Stimulated activated CD8-positive, alpha-beta memory T cell treated with anti-CD3 and anti-CD28 coated beads, Interleukin-15, amount 100 ng/mL, for 4 hours (primary cell): ENCODE measurements around the gene RSF1.

Source experiments
- DNase-seq, 2 donors: peaks; one replicate each; pipeline ENCODE4 v3.0.0-alpha.2; 2020; ENCODE audit warnings: low read depth in 2 of 2

The RSF1 gene

DNA sequence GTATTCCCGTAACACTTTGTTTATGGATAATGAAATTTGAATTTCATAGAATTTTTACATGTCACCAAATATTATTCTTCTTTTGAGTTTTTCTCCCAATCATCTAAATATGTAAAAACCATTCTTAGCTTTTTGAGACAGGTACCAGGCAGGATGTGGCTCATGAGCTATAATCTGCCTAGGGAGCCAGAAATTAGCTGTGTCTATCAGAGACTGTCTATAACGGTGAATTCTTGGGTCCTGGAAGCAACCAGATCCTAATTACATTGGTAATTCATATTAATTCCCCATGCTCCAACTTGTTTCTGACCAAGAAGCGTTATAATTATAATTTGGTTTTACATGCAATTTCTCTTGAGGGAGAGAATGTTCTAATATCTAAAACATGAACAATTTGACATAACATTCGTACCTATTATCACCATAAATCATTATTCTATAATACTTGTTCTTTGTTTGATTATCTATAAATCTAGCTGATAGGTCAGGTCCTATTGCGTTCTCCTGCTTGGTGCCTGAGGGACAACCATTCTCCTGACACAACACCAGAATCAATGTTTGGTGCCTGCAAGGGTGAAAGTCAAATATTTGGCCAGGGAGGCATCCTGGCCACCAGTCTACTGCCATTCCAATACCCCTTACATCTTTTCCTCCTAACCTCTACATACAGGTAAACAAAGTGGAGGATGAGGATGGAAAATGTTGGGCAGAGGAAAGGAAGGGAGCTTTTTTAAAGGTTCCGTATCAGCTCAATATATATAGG, 69.9 kb downstream of the RSF1 start:
- DNase-seq = no peak

DNA sequence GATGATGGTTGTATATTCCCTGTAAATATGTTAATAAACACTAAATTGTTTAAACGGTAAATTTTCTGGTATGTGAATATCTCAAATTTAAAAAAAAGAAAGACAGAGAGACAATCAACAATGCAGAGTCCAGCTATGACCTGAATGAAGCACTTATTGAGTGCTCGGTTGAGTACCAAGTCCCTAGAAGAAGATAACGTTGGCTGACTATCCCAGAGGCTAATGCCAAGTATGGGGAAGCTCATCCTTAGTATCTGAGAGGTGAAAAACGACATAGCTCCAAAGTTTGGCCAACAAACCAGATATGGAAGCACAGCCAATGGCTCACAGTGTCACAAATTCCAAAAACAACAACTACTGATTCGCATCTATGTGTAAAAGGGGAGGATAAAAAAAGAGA, 71.3 kb downstream of the RSF1 start:
- no peak for DNase-seq

DNA sequence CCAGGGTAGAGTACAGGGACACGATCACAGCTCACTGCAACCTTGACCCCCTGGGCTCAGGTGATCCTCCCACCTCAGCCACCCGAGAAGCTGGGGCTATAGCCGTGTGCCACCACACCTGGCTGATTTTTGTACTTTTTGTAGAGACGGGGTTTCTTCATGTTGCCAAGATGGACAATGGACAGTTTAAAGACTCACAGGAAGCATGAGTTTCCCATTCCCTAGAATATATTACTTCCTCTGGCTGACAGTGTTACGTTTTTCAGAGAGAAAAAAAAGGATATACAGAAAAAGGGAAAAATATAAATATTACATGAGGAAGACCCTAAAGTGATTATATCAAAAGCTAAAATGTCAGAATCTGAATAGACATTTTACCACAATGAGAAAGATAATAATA, 72.3 kb downstream of the RSF1 start:
- no peak for DNase-seq

DNA sequence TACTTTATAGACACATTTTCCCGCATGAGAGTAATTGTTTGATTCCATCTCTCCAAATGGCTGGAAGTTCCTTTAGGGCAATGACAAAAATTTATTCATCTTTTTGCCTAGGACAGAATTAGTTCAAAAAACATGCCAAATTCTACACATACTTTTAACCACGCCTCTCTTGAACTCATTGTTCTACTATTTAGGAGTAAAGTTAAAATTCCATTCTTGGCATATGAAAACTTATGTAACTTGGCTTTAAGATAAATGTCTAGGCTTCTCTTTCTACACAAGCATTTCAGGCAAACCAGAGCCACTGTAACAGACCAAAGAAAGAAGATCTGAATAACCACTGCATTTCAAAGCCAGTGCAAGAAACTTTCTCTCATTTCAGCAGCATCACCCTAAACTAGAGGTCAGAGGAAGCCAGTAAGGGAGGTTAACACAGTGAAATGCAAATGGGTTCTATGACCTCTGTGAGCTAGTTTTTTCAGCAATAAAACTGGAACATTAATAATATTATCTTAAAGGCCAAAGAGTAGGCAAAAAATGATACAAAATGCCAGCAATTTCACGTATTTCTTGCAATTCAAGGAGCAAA, 73.0 kb downstream of the RSF1 start:
- DNase-seq = no peak

DNA sequence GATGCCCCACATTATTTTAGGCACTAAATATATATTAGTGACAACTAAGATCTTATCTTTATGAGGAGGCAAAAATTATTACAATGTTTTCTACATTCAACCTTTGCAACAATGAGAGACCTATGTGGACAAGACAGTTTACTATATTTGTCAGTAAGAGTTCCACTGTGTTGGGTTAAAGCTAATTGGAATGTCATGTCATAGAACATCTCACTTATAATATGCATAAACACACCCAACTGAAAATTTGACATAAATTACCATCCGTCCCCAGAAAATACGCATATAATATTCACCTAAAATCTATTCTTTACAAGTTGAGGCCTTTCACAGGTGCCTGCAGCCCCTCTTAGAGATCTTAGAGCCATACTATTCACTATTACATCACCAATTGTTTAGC, 84.0 kb downstream of the RSF1 start:
- no peak for DNase-seq

DNA sequence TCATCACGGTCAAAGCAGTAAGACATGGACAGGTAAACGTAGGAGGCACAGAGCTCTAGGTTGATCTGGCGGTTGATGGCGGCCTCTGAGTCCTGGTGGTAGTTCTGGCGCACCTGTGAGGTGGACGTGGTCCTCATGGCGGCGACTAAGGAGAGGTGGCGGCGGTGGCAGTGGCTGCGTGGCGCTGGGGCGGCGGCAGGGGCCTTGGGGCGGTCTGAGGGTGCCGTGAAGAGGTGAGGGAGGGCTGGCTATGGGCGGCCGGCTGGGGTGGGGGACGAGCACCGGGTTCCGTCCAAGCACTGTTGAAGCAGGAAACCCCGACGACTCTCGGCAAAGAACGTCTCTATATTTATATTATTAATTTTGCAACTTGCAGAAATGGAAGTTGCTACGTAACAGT, 85.6 kb downstream of the RSF1 start:
- DNase-seq = no peak

DNA sequence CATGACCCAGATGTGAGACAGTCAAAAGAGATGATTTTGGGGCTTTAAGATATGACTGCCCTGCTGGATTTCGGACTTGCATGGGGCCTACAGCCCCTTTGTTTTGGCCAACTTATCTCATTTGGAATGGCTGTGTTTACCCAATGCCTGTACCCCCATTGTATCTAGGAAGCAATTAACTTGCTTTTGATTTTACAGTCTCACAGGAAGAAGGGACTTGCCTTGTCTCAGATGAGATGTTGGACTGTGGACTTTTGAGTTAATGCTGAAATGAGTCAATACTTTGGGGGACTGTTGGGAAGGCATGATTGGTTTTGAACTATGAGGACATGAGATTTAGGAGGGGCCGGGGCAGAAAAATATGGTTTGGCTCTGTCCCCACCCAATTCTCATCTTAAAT, 88.4 kb downstream of the RSF1 start:
- no peak for DNase-seq

DNA sequence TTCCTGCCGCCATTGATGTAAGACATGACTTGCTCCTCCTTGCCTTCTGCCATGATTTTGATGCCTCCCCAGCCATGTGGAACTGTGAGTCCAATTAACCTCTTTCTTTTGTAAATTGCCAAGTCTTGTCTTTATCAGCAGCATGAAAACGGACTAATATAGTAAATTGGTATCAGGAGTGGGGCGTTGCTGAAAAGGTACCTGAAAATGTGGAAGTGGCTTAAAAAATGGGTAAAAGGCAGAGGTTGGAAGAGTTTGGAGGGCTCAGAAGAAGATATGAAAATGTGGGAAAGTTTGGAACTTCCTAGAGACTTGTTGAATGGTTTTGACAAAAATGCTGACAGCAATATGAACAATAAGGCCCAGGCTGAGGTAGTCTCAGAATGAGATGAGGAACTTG, 89.7 kb downstream of the RSF1 start:
- DNase-seq = no peak

DNA sequence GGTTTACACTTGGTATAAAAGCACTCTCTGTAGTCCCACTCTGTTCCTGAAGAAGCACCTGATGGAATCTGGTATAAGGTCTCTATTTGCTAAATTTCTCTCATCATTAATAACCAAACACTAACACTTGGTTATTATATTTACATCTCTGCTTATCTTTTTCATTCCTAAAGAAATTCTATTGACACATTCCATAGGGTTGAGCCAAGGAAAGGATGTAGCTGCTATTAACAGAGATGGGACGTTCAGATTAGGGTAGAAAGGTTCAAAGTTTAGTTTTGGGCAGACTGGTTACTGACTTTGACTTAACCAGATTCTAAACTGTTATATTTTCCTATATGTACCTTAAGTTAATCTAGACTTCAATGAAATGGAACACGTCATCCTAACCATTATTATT, 91.5 kb downstream of the RSF1 start:
- DNase-seq = no peak

DNA sequence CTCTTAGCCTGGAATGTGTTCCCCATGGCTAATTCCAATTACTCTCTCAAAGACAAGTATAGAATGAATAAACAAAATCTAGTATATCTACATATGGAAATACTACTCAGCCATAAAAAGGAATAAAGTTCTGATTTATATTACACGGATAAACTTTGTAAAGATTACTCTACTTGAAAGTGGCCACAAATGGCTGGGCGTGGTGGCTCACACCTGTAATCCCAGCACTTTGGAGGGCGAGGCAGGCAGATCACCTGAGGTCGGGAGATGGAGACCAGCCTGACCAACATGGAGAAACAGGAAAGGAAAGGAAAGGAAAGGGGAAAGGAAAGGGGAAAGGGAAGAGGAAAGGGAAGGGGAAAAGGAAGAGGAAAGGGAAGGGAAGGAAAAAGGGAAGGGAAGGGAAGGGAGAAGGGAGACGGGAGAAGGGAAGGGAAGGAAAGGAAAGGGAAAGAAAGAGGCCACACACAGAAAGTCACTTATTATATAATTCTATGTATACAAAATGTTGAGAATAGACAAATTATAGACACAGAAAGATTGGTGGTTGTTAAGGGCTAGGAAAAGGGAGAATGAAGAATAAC, 92.2 kb downstream of the RSF1 start:
- no peak for DNase-seq

DNA sequence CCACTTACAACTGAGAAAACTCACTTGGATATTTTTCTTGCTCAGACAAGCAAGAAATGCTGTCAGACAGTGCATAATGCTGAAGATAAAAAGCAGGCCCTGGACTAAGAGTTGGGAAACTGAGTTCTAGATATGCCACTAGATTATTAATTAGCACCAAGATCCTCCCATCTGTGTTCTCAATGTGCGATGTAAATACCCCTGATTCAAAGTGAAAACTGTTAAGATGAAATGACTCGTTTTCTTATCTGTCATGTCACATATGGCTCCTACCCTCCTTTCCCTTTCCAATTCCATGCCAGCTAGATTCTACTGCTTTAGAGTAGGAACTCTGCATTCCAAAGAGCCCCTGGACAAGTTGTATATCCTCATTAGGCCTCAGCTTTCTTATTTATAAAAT, 94.0 kb downstream of the RSF1 start:
- no peak for DNase-seq

DNA sequence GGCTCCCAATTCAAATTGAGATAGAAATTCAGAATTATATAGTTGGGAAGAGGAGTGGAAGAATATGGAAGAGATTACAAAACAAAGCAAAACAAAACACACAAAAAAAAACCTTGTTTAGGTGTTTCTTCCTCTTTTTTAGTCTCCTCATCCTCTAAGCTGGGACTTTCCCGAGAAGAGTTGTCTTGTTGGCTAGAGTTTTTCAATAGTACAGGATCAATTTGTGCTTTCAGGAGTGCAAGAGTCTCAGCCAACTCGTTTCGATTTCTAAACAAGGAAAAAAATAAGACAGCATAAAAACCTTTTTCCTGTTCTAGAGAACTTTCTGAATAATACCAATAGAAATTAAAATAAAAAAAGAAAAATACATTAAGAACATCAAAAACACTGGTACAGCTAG, 95.1 kb downstream of the RSF1 start:
- DNase-seq = no peak

DNA sequence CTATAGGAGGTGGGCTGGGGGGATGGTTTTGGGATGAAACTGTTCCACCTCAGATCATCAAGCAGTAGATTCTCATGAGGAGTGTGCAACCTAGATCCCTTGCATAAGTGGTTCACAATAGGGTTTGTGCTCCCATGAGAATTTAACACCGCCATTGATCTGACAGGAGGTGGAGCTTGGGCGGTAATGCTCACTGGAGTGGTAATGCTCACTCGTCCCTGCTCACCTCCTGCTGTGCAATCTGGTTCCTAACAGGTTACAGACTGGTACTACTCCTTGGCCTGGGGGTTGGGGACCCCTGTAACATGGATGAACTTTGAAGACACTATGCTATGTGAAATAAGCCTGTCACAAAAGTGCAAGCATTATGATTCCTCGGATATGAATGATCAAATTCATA, 95.9 kb downstream of the RSF1 start:
- DNase-seq = no peak

DNA sequence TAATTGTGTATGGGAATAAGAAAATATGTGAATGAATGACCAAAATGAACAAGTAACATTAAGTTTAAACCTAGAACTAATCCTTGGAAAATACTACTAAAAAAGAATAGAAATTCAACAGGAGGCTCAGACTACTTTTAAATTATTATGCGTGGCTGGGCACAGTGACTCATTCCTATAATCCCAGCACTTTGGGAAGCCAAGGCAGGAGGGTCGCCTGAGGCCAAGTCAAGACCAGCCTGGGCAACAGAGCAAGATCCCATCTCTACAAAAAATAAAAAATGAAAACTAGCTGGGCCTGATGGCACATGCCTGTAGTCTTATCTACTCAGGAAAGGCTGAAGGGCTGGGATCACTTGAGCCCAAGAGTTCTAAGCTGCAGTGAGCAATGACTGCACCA, 97.5 kb downstream of the RSF1 start:
- DNase-seq = no peak

DNA sequence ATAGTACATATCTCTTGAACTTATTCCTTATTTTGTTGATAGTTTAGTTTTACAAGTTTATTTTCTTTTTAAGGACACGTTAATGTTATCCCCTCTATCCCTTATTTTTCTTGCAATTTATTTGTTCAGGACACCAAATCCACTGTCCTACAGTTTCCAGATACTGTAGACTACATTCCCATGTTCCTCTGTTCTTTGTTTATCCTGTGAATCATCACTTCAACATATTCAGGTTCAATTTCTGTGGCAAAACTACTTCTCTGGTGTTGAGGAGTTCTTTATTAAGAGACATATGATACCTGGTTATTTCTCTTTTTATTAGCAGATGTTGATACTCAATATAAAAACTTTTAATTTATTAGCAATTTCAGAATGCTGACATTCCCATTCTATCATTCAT, 110.2 kb downstream of the RSF1 start:
- no peak for DNase-seq

DNA sequence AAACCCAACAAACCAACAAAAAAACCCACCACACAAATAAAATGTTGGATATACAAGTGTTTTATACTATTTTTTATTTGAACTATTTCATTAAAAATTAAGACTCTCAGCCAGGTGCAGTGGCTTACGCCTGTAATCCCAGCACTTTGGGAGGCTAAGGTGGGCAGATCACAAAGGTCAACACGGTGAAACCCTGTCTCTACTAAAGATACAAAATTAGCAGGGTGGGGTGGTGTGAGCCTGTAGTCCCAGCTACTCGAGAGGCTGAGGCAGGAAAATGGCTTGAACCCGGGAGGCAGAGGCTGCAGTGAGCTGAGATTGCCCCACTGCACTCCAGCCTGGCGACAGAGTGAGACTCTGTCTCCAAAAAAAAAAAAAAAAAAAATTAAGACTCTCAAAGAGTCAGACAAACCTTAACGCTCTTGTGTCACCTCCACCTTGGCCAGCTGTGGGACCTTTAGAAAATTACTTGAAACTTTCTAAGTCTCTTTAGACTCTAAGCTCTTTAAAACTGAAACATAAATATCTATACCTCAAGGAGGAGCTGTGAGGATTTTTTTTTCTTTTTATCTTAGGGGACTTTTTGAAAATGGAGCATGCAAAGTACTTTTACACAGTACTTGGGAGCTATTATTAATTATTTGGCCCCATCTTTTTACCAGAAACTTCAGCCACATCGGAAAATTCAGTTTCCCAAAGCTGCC, 114.5 kb downstream of the RSF1 start:
- DNase-seq = no peak

DNA sequence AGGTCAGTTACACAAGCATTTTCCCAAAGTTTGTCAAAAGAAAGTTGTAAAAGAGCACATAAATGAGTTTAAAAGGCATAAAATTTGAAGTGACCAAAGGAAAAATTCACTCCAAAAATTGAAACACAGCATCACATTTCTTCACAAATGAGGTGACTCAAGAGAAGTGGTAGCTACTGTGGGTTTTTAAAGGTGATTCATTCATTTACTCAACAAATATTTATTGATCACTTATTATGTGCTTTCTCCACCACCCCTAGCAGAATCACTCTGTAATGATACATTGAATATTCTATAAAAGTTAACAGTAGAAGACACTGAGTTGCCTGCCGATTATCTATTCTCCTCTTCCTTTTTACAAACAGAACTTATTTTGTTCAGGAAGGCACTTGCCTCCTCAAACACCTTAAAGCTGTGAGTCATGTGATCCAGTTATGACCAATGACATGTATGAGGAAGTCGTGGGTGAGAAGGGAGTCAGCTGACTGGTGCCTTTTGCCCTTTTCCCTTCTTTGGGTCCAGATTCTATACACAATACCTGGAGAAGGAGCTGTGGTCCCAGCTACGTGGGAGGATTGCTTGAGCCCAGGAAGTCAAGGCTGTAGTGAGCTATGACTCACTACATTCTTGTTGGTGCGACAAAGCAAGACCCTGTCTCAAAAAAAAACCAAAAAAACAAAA, 115.2 kb downstream of the RSF1 start:
- DNase-seq = no peak

DNA sequence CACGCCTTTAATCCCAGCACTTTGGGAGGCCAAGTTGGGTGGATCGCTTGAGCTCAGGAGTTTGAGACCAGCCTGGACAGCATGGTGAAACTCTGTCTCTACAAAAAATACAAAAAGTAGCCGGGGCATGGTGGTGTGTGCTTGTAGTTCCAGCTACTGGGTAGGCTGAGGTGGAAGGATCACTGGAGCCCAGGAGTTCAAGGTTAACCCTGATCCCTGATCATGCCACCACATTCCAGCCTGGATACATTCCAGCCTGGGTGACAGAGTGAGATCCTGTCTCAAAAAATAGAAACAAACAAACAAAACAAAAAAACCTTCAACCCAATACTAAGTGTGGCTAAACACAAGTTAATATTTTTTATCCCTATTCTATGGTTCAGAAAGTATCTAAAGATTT, 116.5 kb downstream of the RSF1 start:
- DNase-seq = no peak

DNA sequence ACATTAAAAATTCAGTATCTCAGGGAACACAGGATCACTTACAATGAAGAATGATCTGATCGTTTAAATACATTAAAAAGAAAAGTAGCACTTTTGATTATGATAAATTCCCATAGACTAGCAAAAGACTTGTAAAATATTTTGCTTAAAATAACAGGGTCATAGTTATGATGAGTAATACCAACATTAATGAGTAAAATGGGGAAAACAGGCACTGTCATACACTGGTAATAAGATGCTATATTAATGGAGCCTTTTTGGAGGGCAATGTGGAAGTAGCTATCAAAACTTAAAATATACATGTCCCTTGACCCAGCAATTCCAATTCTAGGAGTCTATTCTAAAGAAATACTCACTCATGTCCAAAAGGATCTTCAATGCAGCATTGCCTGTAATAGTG, 121.1 kb downstream of the RSF1 start:
- DNase-seq = no peak

DNA sequence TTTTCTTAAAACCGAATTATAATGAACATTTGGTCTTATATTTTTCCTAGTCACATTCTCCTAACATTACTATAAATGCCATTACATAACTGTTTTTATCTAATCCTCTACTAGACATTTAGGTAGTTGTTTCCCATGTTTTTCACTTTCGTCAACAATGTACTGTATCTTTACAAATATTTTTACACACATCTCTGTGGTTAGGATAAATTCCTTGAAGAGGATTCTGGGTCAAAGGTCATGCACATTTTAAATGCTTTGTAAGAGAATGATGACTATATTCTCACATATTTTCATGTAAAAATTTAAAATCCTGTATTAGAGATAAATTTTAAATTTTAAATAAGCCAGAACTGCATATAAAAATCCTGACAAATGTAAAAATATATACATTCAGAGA, 121.6 kb downstream of the RSF1 start:
- no peak for DNase-seq

DNA sequence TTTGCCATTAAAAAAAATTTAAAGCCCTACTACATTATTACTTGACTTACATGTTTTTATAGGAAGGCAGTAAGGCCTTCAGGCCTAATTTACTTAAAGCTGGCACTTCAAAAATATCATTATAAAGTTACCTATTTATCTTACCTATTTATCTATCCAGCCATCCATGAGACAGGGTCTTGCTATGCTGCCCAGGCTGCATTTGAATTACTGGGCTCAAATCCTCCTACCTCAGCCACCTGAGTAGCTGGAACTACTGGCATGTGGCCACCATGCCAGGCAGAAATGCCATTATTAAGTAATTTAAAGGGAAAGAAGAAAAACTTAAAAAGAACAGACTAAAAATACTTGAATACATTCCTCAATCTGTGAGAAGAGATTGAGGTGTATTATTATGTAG, 122.7 kb downstream of the RSF1 start:
- DNase-seq = no peak

DNA sequence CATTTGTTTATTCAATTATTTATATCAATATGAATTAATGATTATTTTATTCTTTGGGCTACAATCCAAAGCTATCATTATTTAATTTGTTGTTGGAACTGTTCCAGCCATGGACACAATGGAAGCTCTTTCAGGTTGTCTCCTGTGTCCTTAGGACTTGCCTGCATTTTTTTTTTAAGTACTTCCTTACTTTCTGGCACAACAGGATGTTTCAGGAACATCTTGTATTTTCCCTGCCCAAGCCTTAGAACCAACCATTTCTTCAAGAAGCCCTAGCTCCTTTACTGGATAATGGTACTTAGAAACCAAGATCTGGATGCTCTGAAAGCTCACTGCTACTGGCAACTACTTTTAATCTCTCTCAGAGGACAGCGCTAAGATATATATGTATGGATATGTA, 125.1 kb downstream of the RSF1 start:
- DNase-seq = no peak
